Smooth muscle cell (in vitro differentiated cells): ENCODE data around the gene DBX2. TPM values are rescaled to one million over a fixed set of nuclear protein-coding genes. Genes with fewer than 3 reads are reported as not detected.
"Not testable (repeated sequence)": the region's sequence is repeated elsewhere in the genome, so short reads cannot be mapped to it uniquely, and the experiment has no call there.

ENCODE experiments used
- DNase-seq: peaks from one replicate; lab custom pipeline; 2025; ENCODE audit not compliant: unreplicated experiment; lab: John Stamatoyannopoulos, UW
- H2AFZ ChIP-seq: fragments of 200-600 bp; sonication (generic); 2 replicates; pipeline ENCODE4 v1.6.0; 2016; ENCODE audit warnings: antibody characterized with exemption, low read depth, mild to moderate bottlenecking
- H3F3A ChIP-seq: fragments of 200-600 bp; sonication (generic); 2 replicates; pipeline ENCODE4 v1.6.0; 2017; ENCODE audit warnings: antibody characterized with exemption, low read depth
- H3K27ac ChIP-seq: fragments of 200-600 bp; sonication (generic); 2 replicates; pipeline ENCODE4 v1.5.1; 2016; ENCODE audit warnings: low read depth, mild to moderate bottlenecking
- H3K27me3 ChIP-seq: fragments of 200-600 bp; sonication (generic); 2 replicates; pipeline ENCODE4 v1.6.1; 2016; ENCODE audit warnings: low read depth, mild to moderate bottlenecking
- H3K36me3 ChIP-seq: fragments of 200-600 bp; sonication (generic); 2 replicates; pipeline ENCODE4 v1.5.1; 2016; ENCODE audit warnings: low read depth
- H3K4me1 ChIP-seq: fragments of 200-600 bp; sonication (generic); 2 replicates; pipeline ENCODE4 v1.5.1; 2016; ENCODE audit warnings: low read depth
- H3K4me2 ChIP-seq: fragments of 200-600 bp; sonication (generic); 2 replicates; pipeline ENCODE4 v1.6.0; 2016; ENCODE audit warnings: mild to moderate bottlenecking
- H3K4me3 ChIP-seq: fragments of 200-600 bp; sonication (generic); 2 replicates; pipeline ENCODE4 v1.5.1; 2016; ENCODE audit warnings: mild to moderate bottlenecking
- H3K79me2 ChIP-seq: fragments of 200-600 bp; sonication (generic); 2 replicates; pipeline ENCODE4 v1.6.0; 2016; ENCODE audit warnings: low read depth, mild to moderate bottlenecking
- H3K9ac ChIP-seq: fragments of 200-600 bp; sonication (generic); 2 replicates; pipeline ENCODE4 v1.6.0; 2016; ENCODE audit warnings: low read depth
- H3K9me3 ChIP-seq: fragments of 200-600 bp; sonication (generic); replicated peaks from 2 replicates; pipeline ENCODE4 v1.5.1; 2016; ENCODE audit warnings: low read depth
- H4K20me1 ChIP-seq: fragments of 200-600 bp; sonication (generic); 2 replicates; pipeline ENCODE4 v1.6.0; 2016; ENCODE audit warnings: low read depth
- WGBS: methylation state at CpG from one replicate; pipeline ENCODE4 v1.1.7; 2016; ENCODE audit warnings: low lambda C conversion rate; 5-methylcytosine and 5-hydroxymethylcytosine counted together
- polyA plus RNA-seq: library from polyadenylated mRNA; unstranded; fragments of >200 nt; fragmentation: Nextera tagmentation; extraction: Ambion mirVana; gene quantifications from 2 replicates; pipeline ENCODE4 v1.2.1, GENCODE V29; 2016
- total RNA-seq: library from RNA; depleted of rRNA; stranded (reverse); fragments of >200 nt; gene quantifications from 2 replicates; pipeline ENCODE4 v1.2.3, GENCODE V29; 2014
- TF ChIP-seq, protein P1 (sequence below): fragments of 200-600 bp; sonication (generic); IDR thresholded peaks from 2 replicates; pipeline ENCODE4 v1.5.1; 2017; ENCODE audit warnings: borderline replicate concordance, mild to moderate bottlenecking, antibody characterized with exemption; ENCODE audit not compliant: insufficient read depth, poor library complexity, severe bottlenecking

DBX2 gene
- total and polyA plus RNA-seq, 2 experiments from 2014 or later: not detected

DNA sequence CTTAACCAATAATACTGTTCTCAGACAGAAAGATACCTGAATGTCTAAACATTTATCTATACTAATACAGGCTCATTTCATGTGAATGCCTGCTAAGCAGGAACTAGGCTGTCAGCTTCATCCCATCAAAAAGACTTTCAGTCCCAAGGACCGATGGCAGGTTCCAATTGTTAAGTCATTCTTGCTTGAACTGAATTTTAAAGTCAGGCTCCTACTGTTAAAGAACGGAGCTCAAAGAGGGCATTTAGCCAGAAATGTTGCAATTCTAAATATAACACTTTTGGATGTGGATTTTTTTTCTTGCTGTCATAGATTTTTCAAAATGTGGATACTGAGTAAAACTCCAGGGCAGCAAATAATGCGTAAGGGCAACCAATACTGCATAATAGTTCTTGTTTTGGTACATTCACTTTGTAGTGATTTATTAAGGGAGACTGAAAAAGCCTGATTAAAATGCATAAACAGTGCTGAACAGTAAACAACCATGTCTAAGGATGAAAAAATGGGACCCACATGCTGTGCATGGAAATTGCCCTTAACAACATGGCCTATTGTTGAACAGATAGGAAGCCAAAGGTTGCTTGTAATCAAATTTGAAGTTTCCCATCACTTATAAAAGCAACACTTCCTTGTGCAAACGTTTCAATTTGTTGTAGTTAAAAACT lies 38.6 kb upstream of the DBX2 start:
- 67% methylated on average over 4 of the region's 4 CpGs for WGBS
- Histone ChIP-seq H3K36me3 (no peaks in the 10 kb centered on the region), H4K20me1 (no peaks in the 10 kb centered on the region), H3K27me3 (no peaks in the 10 kb centered on the region), H3K9ac (no peak overlapping the region), H3K4me1 (peaks cover 17% of the 10 kb centered on the region), H3K79me2 (no peaks in the 10 kb centered on the region), H3K4me3 (no peak overlapping the region), H2AFZ (no peak overlapping the region), H3K27ac (no peak overlapping the region), H3K4me2 (no peak overlapping the region), H3F3A (no peaks in the 10 kb centered on the region), H3K9me3 (no peaks in the 10 kb centered on the region)
- TF ChIP-seq, protein P1, sequence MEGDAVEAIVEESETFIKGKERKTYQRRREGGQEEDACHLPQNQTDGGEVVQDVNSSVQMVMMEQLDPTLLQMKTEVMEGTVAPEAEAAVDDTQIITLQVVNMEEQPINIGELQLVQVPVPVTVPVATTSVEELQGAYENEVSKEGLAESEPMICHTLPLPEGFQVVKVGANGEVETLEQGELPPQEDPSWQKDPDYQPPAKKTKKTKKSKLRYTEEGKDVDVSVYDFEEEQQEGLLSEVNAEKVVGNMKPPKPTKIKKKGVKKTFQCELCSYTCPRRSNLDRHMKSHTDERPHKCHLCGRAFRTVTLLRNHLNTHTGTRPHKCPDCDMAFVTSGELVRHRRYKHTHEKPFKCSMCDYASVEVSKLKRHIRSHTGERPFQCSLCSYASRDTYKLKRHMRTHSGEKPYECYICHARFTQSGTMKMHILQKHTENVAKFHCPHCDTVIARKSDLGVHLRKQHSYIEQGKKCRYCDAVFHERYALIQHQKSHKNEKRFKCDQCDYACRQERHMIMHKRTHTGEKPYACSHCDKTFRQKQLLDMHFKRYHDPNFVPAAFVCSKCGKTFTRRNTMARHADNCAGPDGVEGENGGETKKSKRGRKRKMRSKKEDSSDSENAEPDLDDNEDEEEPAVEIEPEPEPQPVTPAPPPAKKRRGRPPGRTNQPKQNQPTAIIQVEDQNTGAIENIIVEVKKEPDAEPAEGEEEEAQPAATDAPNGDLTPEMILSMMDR: no peak
- no peak for DNase-seq

DNA sequence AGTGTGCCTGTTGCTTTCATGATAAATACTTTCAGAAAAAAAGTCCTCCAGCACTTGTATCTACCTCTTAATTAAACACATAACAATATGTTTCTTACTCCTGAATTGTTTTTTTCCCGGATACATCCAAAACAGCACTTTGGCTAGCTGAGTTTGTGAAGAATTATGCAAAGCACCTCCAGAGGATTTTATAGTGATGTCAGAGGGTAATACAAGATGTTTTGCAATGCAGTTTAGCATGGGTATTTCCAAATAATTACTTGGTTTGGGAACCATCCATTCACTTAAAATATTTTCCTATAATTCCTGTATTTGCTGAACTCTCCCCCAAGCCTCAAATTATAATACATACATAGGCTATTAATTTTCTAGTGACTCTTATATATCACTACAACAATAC lies 37.7 kb upstream of the DBX2 start:
- Histone ChIP-seq H3K79me2 (no peaks in the 10 kb centered on the region), H4K20me1 (no peaks in the 10 kb centered on the region), H3K4me2 (no peak overlapping the region), H3F3A (no peaks in the 10 kb centered on the region), H3K4me1 (peaks cover 17% of the 10 kb centered on the region), H3K9ac (no peak overlapping the region), H2AFZ (no peak overlapping the region), H3K27ac (no peak overlapping the region), H3K36me3 (no peaks in the 10 kb centered on the region), H3K9me3 (no peaks in the 10 kb centered on the region), H3K27me3 (no peaks in the 10 kb centered on the region), H3K4me3 (no peak overlapping the region)
- TF ChIP-seq, protein P1: no peak
- no peak for DNase-seq
- WGBS: 81% methylated on average over 1 of the region's 1 CpG

DNA sequence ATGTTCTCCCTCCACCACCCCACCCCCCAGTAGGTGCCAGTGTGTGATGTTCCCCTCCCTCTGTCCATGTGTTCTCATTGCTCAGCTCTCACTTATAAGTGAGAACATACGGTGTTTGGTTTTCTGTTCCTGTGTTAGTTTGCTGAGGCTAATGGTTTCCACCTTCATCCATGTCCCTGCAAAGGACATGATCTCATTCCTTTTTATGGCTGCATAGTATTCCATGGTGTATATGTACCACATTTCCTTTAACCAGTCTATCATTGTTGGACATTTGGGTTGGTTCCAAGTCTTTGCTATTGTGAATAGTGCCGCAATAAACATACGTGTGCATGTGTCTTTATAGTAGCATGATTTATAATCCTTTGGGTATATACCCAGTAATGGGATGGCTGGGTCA lies 33.3 kb upstream of the DBX2 start:
- H3K4me2 ChIP-seq: not testable (repeated sequence)

DNA sequence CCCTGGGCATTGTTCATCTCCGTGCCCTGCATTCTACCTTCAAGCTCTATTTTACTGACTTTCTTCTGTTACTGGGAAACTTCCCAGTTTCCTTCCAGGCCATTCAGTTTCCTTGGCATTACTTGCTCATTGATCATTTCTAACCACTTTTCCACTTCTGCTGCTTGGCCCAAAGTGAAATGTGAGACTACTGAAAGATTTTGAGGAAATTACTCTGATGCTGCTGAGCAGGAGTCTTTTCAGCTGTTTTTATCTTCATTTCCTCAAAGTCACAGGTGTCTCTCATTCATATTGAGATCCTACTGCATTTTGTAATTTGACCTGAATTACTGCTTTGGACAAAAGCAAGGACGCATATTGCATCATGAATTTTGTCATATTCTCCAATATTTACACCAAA lies 26.4 kb upstream of the DBX2 start:
- Histone ChIP-seq H3K79me2 (no peaks in the 10 kb centered on the region), H2AFZ (no peak overlapping the region), H3K27ac (no peak overlapping the region), H4K20me1 (no peaks in the 10 kb centered on the region), H3K4me1 (peaks cover 18% of the 10 kb centered on the region), H3K9me3 (no peaks in the 10 kb centered on the region), H3K9ac (no peak overlapping the region), H3K4me2 (no peak overlapping the region), H3K36me3 (no peaks in the 10 kb centered on the region), H3K4me3 (no peak overlapping the region), H3K27me3 (no peaks in the 10 kb centered on the region), H3F3A (no peaks in the 10 kb centered on the region)
- no peak for DNase-seq
- TF ChIP-seq, protein P1: no peak
- WGBS: 69% methylated on average over 2 of the region's 2 CpGs

More for the DNA sequence above, 33.3 kb upstream of the DBX2 start:
- not testable (repeated sequence) for H4K20me1 ChIP-seq, H3K9me3 ChIP-seq, H2AFZ ChIP-seq, H3K4me3 ChIP-seq, DNase-seq, H3K79me2 ChIP-seq, H3F3A ChIP-seq, H3K4me1 ChIP-seq, H3K36me3 ChIP-seq, H3K27me3 ChIP-seq, H3K9ac ChIP-seq, H3K27ac ChIP-seq
- 88% methylated on average over 3 of the region's 3 CpGs for WGBS
